A673 (cell line): ENCODE data around the gene ASTL. TPM values are rescaled to one million over a fixed set of nuclear protein-coding genes. Genes with fewer than 3 reads are reported as not detected.

Experiments used
- BruUV-seq: library from RNA; stranded (reverse); fragments of 400-500 nt; replicated peaks from 2 replicates; lab custom pipeline; 2021; lab: Mats Ljungman, UMichigan
- CTCF ChIA-PET: fragments of 300-600 bp; sonication (Branson Sonifier 250); formaldehyde crosslinking; loops from one replicate; lab custom pipeline; 2022; ENCODE audit warnings: antibody characterized with exemption; lab: Charles Lee
- POLR2A ChIA-PET: fragments of 300-600 bp; sonication (Branson Sonifier 250); formaldehyde crosslinking; loops from one replicate; lab custom pipeline; 2022; ENCODE audit warnings: antibody characterized with exemption; ENCODE audit not compliant: low non-redundant PET; lab: Charles Lee
- DNase-seq: peaks from one replicate; pipeline ENCODE4 v3.0.0-alpha.2; 2015; ENCODE audit warnings: low spot score
- H3K27ac ChIP-seq: fragments of 200-600 bp; sonication (generic); 2 replicates; pipeline ENCODE4 v1.5.1; 2016; ENCODE audit warnings: mixed run types, low read depth, mild to moderate bottlenecking, mixed read lengths, antibody characterized with exemption, low read length; ENCODE audit not compliant: poor library complexity, severe bottlenecking
- H3K27me3 ChIP-seq: fragments of 200-600 bp; sonication (generic); replicated peaks from 2 replicates; pipeline ENCODE4 v1.6.1; 2017; ENCODE audit warnings: mixed run types, low read depth, mild to moderate bottlenecking, mixed read lengths, antibody characterized with exemption, low read length; ENCODE audit not compliant: insufficient read depth, poor library complexity
- H3K36me3 ChIP-seq: fragments of 200-600 bp; sonication (generic); 2 replicates; pipeline ENCODE4 v1.6.1; 2016; ENCODE audit warnings: mixed run types, mild to moderate bottlenecking, mixed read lengths, antibody characterized with exemption, low read length; ENCODE audit not compliant: insufficient read depth, poor library complexity, severe bottlenecking
- H3K4me1 ChIP-seq: fragments of 200-600 bp; sonication (generic); 2 replicates; pipeline ENCODE4 v1.6.1; 2017; ENCODE audit warnings: mixed run types, mild to moderate bottlenecking, mixed read lengths, antibody characterized with exemption, low read length; ENCODE audit not compliant: insufficient read depth, poor library complexity, severe bottlenecking
- H3K4me3 ChIP-seq: fragments of 200-600 bp; sonication (generic); 2 replicates; pipeline ENCODE4 v1.5.1; 2016; ENCODE audit warnings: low read depth, mixed run types, mild to moderate bottlenecking, mixed read lengths, low read length; ENCODE audit not compliant: poor library complexity, severe bottlenecking
- H3K9me3 ChIP-seq: fragments of 200-600 bp; sonication (generic); 2 replicates; pipeline ENCODE4 v1.6.1; 2016; ENCODE audit warnings: mixed run types, low read depth, mild to moderate bottlenecking, mixed read lengths, antibody characterized with exemption, low read length; ENCODE audit not compliant: poor library complexity, severe bottlenecking
- EZH2 ChIP-seq: fragments of 200-600 bp; sonication (generic); IDR thresholded peaks from 2 replicates; pipeline ENCODE4 v1.6.1; 2017; ENCODE audit warnings: borderline replicate concordance, low read depth, mild to moderate bottlenecking, mixed read lengths, antibody characterized with exemption, low read length; ENCODE audit not compliant: poor library complexity, severe bottlenecking
- intact Hi-C: fragments of 100-400 bp; cut with micrococcal nuclease; formaldehyde crosslinking; loops from one replicate; pipeline ENCODE4 v1.10.0; 2022; ENCODE audit not compliant: unreplicated experiment
- total RNA-seq: library from RNA; stranded (reverse); gene quantifications from 2 replicates; pipeline ENCODE4 v1.2.3, GENCODE V29; 2021
- TF ChIP-seq, protein P1 (sequence below): fragments of 300-800, 200-600 bp; sonication (generic); conservative IDR thresholded peaks from 2 replicates; pipeline ENCODE4 v1.5.1; 2017; ENCODE audit warnings: low read depth, mild to moderate bottlenecking, antibody characterized with exemption, low read length, moderate library complexity, mixed read lengths

The ASTL gene
- total RNA-seq, 1 experiment from 2014 or later: not detected

DNA sequence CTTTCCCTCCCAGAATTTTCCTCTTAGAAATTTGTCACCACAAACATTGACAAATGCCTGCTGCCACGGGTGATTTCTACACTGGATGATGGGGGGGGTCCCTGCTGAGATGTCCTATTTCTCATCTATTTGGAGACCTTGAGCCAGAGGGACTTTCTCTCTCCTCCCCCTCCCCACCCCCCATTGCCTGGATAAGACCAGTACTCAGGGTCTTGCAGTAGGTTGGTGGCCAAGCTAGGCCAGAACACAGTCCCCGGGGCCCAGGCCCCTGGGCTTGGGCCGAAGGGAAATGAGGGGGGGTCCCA is 7.5 kb upstream of the ASTL start:
- intact Hi-C loops: no loop called here
- Histone ChIP-seq H3K4me3 (no peak overlapping the region), H3K4me1 (peaks cover 9% of the 10 kb centered on the region), H3K9me3 (no peaks in the 10 kb centered on the region), H3K27ac (no peak overlapping the region), H3K27me3 (no peaks in the 10 kb centered on the region), H3K36me3 (no peaks in the 10 kb centered on the region)
- ChIA-PET POLR2A (no interaction called here), CTCF (no interaction called here)
- DNase-seq: no peak
- BruUV-seq: no TSS peak
- TF ChIP-seq, protein P1, sequence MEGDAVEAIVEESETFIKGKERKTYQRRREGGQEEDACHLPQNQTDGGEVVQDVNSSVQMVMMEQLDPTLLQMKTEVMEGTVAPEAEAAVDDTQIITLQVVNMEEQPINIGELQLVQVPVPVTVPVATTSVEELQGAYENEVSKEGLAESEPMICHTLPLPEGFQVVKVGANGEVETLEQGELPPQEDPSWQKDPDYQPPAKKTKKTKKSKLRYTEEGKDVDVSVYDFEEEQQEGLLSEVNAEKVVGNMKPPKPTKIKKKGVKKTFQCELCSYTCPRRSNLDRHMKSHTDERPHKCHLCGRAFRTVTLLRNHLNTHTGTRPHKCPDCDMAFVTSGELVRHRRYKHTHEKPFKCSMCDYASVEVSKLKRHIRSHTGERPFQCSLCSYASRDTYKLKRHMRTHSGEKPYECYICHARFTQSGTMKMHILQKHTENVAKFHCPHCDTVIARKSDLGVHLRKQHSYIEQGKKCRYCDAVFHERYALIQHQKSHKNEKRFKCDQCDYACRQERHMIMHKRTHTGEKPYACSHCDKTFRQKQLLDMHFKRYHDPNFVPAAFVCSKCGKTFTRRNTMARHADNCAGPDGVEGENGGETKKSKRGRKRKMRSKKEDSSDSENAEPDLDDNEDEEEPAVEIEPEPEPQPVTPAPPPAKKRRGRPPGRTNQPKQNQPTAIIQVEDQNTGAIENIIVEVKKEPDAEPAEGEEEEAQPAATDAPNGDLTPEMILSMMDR: no peak
- TF ChIP-seq EZH2: no peak

DNA sequence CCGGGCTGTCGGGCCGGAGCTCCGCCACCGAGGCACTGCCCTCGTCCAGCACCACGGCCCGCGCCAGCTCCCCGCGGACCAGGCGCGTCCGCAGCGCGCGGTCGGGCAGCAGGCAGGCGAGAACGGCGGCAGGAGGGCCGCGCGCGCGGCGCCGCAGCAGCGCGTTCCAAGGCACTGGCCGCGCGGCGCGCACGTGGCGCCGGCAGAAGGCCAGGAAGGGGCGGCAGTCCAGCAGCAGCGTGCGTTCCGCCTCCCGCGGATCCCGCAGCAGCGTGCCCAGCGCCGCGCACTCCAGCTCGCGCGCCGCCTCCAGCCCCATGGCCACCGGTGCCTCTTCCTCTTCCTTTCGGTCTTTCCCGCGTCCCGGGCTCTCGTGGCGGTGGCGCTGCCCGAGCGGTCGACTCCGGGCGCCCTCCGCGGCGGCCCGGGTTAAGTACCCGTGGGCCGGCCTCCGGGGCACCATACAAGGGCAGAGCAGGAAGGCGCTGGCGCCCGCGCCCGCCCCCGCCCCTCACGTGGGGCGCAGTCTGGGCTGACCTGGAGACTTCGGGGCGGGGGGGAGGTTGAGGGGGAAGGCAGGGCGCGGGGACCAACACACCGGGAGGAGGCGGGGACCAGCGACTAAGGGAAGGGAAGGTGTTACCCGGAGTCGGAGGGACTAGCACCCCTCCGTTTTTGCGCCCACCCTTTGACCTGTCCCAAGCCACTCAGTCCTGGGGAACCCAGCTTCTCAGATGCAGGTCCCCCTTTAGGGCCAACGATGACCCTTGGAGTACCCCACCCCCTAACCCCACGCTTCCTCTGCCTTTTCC is 6.9 kb upstream of the ASTL start, which contains the start of gene DUSP2:
Gene DUSP2, minus strand, starts transcription at position 405 of the 812 bp plus-strand sequence. Its CDS starts 86 bp downstream, at position 319.
- intact Hi-C loops: no loop called here
- Histone ChIP-seq H3K4me1 (peaks cover 9% of the 10 kb centered on the region), H3K27me3 (no peaks in the 10 kb centered on the region), H3K4me3 (peak within 1 kb of the TSS; percentile 32), H3K9me3 (no peaks in the 10 kb centered on the region), H3K36me3 (no peaks in the 10 kb centered on the region), H3K27ac (no peak within 1 kb of the TSS)
- ChIA-PET CTCF (no interaction called here), POLR2A (no interaction called here)
- BruUV-seq: no TSS peak
- TF ChIP-seq EZH2: no peak
- TF ChIP-seq, protein P1: no peak
- peak; percentile 60 for DNase-seq

DNA sequence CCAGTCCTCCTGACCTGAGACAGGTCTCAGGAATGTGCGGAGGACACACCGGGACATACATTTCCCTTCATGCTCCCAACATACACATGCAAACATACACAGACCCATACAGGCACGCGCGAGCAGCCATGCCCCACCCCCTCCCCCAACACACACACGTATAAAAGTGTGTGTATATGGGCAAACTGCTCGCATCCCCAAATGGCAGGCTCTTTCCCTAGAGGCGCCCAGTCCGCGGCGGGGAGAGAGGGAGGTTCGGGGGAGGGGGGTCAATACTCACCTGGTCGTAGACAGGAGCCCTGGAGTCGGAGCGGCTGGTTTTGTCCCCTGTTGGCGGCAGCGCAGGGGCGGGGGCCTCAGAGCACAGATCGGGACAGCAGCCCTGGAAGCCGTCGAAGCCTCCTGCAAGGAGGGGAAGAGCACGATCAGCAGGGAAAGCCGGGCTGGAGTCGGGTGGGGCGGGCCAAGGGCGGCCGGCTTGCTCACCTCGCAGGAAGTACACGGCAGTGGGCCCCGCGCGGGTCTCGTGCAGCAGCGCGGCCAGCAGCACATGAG is 6.3 kb upstream of the ASTL start:
- no peak for DNase-seq
- ChIA-PET POLR2A (no interaction called here), CTCF (no interaction called here)
- H3K27ac ChIP-seq: no peak overlapping the region
- H3K9me3 ChIP-seq: no peaks in the 10 kb centered on the region
- no TSS peak for BruUV-seq
- no peak for TF ChIP-seq EZH2
- TF ChIP-seq, protein P1: no peak
- intact Hi-C loops: no loop called here
- H3K27me3 ChIP-seq: no peaks in the 10 kb centered on the region
- H3K4me1 ChIP-seq: peaks cover 9% of the 10 kb centered on the region
- no peaks in the 10 kb centered on the region for H3K36me3 ChIP-seq
- peak overlapping the region; percentile 32 for H3K4me3 ChIP-seq
